ENCODE results near the gene S100P. TPM values are rescaled to one million over a fixed set of nuclear protein-coding genes. Genes with fewer than 3 reads are reported as not detected.

S100P gene
- polyA plus RNA-seq, 2 of the 4 experiments (the other 2 are of a cell fraction), result 20.9 to 171 TPM

- no peak for TF ChIP-seq EHMT2 (IDR thresholded peaks at IDR 0.05; ENCODE audit: low read depth)
- no peak for TF ChIP-seq ZSCAN20 (CRISPR knock-in tag; IDR thresholded peaks at IDR 0.05)
- TF ChIP-seq MYC (IDR thresholded peaks at IDR 0.05; ENCODE audit: borderline replicate concordance, low read length), result no peak
- TF ChIP-seq JUN (IDR thresholded peaks at IDR 0.05), result no peak
- no peak for TF ChIP-seq PBX3 (IDR thresholded peaks at IDR 0.05)
- ChIA-PET CTCF (interaction anchor here (0.6 to 1.4 kb wide), 2 partner anchors 15 to 18 kb away, joined by 3 to 5 read pairs; partner anchors contain the start of gene MRFAP1), POLR2A (no interaction called here)
- DNase-seq (ENCODE audit: low read depth in 1 of 2, low spot score in 1 of 2), result no peak
- Histone ChIP-seq H3K4me1 (no peaks in the 10 kb centered on the region), H3K27ac (no peak overlapping the region), H3K4me3 (no peak overlapping the region), H3K9me3 (no peaks in the 10 kb centered on the region), H3K4me2 (no peak overlapping the region)
- ATAC-seq, result no peak
- FAIRE-seq, result no peak
- 92% methylated on average over 34 of the region's 52 CpGs for WGBS (ENCODE audit: missing lambda C conversion rate)
Measured at GRCh38 chr4:6658597-6659075, 35.0 kb upstream of the S100P start.

GRCh38 chr4:6659897-6660296 lies 33.8 kb upstream of the S100P start:
- FAIRE-seq (no peak), DNase-seq (ENCODE audit: low read depth in 1 of 2, low spot score in 1 of 2) (no peak), ATAC-seq (no peak)
- no peak overlapping the region for H3K27ac ChIP-seq
- TF ChIP-seq JUNB (IDR thresholded peaks at IDR 0.05) (no peak), ZNF302 (CRISPR knock-in tag; IDR thresholded peaks at IDR 0.05) (no peak), ATOH8 (CRISPR knock-in tag; IDR thresholded peaks at IDR 0.05; ENCODE audit: low read depth) (no peak), RNF2 (IDR thresholded peaks at IDR 0.05; ENCODE audit: borderline replicate concordance, low read depth) (no peak)
- POLR2A ChIA-PET, result no interaction called here
- no peak overlapping the region for H3K4me3 ChIP-seq
- no peak overlapping the region for H3K4me2 ChIP-seq
- CTCF ChIA-PET, result interaction anchor here (1.4 to 2.0 kb wide), 2 partner anchors 14 to 114 kb away, joined by 5 to 7 read pairs; a partner anchor contains a TSS
- H3K4me1 ChIP-seq, result peaks cover 3% of the 10 kb centered on the region; the same call in 1 of the 3 replicates
- WGBS (ENCODE audit: missing lambda C conversion rate), result 73% methylated on average over 2 of the region's 2 CpGs
- H3K9me3 ChIP-seq, result no peaks in the 10 kb centered on the region

GRCh38 chr4:6660430-6660829 lies 33.2 kb upstream of the S100P start:
- Histone ChIP-seq H3K9me3 (no peaks in the 10 kb centered on the region), H3K4me3 (no peak overlapping the region), H3K27ac (no peak overlapping the region), H3K4me2 (no peak overlapping the region), H3K4me1 (peaks cover 4% of the 10 kb centered on the region; the same call in 1 of the 3 replicates)
- TF ChIP-seq HDAC2 (IDR thresholded peaks at IDR 0.05), result no peak
- no peak for TF ChIP-seq USF2 (IDR thresholded peaks at IDR 0.05)
- no peak for TF ChIP-seq POLR2A (IDR thresholded peaks at IDR 0.05; ENCODE audit: low read length)
- no peak for TF ChIP-seq E2F6 (IDR thresholded peaks at IDR 0.05; ENCODE audit: borderline replicate concordance, low read depth)
- no peak for TF ChIP-seq NR3C1 (IDR thresholded peaks at IDR 0.05)
- no peak for TF ChIP-seq ZSCAN20 (CRISPR knock-in tag; IDR thresholded peaks at IDR 0.05)
- TF ChIP-seq RAD21 (conservative IDR thresholded peaks at IDR 0.05 in 1 of 2, IDR thresholded peaks at IDR 0.05 in 1 of 2), result no peak
- TF ChIP-seq GATA3 (IDR thresholded peaks at IDR 0.05; ENCODE audit: borderline replicate concordance), result no peak
- no peak for TF ChIP-seq KDM5A (IDR thresholded peaks at IDR 0.05)
- TF ChIP-seq NPAS2 (CRISPR knock-in tag; IDR thresholded peaks at IDR 0.05; ENCODE audit: borderline replicate concordance), result no peak
- TF ChIP-seq HOXB13 (CRISPR knock-in tag; IDR thresholded peaks at IDR 0.05; ENCODE audit: low read depth), result no peak
- TF ChIP-seq CBX8 (IDR thresholded peaks at IDR 0.05), result no peak
- ATAC-seq (no peak), FAIRE-seq (no peak), DNase-seq (ENCODE audit: low read depth in 1 of 2, low spot score in 1 of 2) (no peak)
- POLR2A ChIA-PET, result no interaction called here
- CTCF ChIA-PET, result interaction anchor here (2.0 kb wide), 1 partner anchor 114 kb away, joined by 7 read pairs; no protein-coding TSS in a partner anchor
- 91% methylated on average over 3 of the region's 3 CpGs for WGBS (ENCODE audit: missing lambda C conversion rate)

Data from A549 (cell line).